ENCODE measurements around the gene C1orf94.
A peak's percentile ranks its signal among the peaks of the same experiment; 100 is the strongest.
"Not testable (repeated sequence)": the region's sequence is repeated elsewhere in the genome, so short reads cannot be mapped to it uniquely, and the experiment has no call there.

The C1orf94 gene

DNA sequence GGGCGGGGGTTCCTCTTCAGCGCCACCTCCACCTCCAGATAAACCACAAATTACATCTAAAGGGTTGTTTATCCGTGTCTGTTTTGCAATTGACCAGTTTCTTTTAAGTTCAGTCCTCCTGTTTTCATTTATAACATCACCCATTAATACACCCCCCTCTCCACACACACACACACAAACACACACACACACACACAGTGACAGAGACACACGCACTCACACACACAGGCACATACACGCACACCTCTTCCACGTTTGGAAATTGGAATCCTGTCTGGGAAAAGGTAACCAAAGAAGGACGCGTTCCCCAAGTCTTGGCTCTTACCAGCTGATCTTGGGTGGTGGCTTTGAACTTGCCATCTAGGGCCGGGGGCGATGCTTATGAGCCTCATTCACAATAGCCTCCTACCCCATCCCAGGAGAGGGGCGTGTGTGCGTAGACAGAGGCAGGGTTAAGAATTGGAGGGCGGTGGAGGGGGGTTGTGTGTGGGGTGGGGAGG lies 11.2 kb upstream of the C1orf94 start:
- DNase-seq, result no peak

DNA sequence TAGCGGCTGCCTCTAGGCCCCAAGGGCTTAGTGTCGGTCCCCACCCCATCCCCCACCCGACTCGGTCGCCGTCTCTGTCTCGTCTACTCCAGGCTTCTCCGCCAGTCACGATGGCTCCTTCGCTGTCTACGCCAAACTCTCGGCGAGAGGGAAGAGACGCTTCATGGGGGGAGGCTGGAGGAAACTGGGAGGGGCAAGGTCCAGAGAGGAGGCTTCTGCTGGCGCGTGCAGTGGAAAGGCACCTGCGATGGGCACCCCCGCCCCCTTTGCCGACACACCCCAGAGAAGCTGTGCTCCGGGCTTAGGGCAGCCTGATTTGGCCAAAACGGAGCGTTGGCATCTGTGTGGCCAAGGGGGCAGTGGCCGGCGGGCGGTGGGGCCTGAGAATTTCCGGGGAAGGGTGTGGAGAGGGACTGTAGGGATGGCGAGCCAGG lies 10.5 kb upstream of the C1orf94 start:
- no peak for DNase-seq

DNA sequence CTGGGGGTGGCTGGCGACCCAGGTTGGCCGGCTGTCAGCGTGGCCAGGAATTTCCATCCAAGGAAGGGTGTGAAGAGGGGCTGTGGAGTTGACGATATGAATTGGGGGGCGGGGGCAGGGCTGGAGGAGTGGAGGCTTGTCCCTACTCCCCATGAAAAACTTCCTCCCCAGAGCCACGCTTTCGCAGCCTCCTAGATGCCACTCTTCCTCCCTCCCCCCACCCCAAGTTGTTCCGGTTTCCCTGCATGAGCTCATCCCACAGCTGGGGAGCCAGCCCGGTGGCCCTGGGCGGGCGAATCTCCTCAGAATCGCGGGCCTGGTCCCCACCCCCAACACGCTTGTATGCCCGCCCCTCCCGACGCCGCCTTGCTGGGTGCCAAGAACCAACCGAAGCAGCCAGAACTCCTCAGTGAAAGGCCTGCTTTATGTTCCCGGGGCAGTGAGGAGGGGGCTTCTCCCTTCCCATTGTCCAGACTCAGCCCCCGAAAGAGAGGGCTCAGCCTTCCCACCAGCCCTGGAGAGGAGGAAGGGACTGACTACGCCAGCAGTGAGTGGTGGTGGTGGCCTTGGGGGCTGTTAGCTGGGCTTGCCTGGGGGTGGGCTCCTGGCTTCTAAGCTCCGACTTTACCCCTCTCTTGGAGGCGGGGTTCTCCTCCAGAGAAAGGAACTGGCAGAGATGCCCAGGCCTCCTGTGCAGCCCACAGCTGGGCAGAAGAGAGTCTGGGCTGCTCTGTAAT lies 9.9 kb upstream of the C1orf94 start:
- DNase-seq, result no peak

DNA sequence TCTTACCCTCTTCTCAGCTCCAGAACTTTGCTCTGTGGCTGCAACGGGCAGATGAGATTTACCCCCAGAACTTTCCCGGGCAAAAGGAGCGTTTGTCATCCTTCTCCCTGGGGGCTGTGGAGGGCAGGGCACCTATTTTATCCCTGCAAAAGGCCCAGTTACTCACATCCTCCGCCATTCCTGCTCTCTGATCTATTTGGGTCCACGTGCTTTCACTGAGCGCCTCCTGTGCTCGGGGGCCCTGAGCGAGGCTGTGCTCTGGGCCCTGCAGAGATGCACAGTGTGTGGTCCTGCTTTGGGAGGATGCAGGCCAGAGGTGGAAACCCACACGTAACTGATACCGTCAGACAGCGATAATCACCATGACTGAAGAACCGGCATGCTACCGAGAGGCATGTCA lies 9.3 kb upstream of the C1orf94 start:
- no peak for DNase-seq

DNA sequence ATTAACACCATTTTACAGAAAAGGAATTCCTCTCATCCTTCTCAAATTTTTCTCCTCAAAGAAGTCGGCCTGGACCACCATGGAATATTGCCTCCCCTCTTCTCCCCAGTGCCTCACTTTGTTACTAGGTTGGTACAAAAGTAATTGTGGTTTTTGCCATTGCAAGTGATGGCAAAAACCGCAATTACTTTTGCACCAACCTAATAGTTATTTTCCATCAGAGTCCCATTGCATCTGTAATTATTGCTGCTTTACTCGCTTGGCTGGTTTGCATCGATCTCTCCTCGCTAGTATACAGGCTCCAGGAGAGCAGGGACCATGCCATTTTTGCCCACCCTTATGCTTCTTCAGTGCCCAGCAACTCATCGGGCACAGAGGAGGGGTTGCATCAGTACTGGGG lies 963 bp upstream of the C1orf94 start:
- no peak for DNase-seq

DNA sequence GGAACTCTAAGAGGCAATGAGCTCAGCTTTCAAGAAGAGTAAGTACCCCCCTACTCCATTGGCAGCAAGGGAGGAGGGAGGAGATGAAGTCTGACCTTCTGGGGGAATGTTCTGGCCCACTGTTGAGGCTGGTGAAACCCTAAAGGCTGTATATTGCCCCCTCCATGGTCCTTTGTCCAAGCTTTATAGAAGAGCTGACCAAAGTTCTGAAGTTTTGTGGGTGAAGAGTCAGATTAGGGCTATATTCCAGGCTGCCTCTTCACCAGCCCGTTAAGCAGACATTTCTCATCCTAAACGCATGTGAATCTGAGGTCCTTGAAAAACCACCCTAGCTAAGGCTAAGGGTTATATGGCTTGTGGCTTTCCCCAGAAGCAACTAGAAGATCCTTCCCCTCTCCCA lies 1.4 kb downstream of the C1orf94 start:
- DNase-seq, result no peak

DNA sequence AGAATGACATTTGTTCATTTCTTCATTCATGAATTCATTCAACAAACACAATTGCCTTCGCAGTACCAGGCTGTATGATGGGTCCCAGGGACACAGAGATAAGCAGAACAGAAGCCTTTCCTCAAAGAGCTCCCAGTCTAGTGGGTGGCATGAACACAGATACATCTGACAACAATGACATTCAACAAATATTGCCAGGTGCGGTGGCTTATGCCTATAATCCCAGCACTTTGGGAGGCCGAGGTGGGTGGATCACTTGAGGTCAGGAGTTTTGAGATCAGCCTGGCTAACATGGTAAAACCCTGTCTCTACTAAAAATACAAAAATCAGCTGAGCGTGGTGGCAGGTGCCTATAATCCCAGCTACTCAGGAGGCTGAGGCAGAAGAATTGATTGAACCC lies 6.7 kb downstream of the C1orf94 start:
- not testable (repeated sequence) for DNase-seq

DNA sequence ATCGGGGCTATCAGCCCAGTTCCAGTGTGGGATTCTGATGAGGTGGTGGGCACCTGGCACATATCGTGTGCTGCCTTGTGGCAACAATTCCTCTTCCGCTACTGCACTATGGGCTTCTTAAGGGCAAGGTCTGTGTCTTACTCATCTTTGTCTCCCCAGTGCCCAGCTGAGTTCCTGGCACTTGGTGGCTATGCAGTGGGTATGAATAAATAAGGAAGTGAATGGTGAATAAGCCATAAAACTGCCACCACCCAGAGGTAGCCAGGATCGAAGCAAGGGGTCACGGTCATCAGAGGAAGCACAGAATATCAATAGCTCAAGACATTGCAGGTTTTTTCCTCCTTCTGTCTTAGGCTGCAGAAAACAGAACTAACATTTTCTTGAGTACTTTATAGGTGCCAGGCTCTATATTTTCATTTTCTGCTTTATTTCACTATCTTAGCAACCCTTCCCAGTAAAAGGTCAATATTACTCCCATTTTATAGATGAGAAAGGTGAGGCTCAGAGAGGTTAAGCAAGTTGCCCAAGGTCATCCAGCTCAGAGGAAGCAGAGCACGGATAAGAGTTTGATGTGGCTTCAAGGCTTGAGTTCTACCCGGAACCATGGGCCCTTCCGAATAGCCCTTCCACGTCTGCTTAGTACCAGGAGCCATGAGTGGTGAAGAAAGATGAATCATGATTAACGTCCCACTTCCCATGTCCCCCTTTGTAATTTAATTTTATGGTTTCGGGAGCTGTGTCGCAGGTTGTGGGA lies 10.2 kb downstream of the C1orf94 start:
- no peak for DNase-seq

DNA sequence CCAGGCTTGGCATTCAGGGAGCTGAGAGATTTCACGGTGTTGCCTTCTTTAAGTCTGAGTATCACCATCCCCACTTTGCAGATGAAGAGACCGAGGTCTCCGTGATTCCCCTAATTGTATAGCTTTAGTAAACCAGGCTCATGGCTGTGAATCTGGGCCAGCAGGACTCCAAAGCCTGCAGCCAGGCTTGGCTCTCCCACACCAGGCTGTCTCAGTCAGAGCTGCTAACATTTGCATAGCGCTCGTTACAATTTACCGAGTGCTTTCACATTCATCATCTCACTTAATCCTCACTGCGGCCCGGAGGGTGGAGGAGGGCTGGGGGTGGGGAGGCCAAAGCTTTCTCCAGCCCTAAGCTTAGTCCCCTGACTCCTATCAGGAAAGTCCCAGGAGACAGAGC lies 11.7 kb downstream of the C1orf94 start:
- DNase-seq, result no peak

DNA sequence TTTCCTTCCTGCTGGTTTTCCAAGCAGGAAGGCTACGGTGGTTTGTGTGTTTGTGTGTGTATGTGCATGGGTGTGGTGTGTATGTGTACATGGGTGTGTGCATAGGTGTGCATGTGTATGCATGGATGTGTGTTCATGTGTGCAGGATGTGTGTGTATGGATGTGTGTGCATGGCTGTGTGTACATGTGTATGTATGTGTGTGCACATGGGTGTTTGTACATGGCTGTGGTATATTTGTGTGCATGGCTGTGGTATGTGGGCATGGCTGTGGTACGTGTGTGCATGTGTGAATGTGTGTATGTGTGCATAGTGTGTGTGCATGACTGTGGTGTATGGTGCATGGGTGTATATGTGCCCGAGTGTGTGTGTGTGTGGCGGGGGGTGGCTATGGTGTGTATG lies 12.3 kb downstream of the C1orf94 start:
- DNase-seq, result no peak

DNA sequence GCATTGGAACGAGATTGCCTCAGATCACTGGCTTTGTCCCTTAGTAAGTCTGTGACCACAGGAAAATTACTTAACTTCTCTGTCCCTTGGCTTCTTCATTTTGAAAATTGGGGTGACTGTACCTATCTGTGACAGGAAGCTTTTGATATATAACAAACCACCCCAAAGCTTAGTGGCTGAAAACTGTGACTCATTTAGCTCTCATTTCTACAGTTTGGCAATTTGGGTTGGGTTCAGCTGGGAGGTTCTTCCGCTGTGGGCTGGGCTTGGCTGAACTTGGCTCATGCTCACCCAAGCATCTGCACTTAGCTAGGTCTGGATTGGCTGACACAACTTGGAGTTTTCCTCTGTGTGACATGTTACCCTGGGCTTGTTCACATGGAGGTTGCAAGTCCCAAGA lies 14.0 kb downstream of the C1orf94 start:
- peak; percentile 18 for DNase-seq

DNA sequence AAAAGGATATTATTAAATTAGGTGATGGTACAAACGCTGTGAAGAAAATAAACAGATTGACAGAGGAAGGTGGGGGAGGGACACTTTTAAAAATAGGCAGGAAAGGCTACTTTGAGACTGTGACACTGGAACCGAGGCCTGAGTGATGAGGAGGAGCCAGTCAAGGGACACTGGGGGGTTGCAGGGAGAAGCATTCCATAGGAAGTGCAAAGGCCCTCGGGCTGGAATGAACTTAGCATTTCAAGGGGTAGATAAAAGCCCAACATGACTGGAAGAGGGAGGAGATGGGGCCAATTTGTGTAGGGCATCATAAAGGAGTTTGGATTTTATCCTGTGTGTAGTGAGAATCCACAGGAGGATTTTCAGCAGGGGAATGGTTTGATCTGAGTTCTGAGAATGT lies 15.9 kb downstream of the C1orf94 start:
- no peak for DNase-seq

DNA sequence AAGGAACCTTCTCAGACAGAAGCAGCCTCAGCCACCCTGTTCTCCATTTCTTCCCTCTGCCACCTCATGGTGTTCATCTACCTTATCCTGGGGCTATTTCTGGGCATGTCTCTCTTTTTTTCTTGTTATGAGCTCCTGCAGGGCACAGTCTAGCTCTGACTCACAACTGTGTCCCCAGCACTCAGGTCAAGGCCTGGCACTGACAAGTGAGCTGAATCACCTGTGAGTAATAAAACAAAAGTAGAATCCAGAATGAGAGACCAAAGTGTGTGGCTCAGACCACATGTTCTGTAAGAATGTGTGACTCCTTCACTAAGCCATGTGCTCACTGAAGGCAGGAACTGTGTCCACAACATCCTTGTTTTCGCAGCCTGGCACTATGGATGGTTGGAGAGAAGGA lies 23.2 kb downstream of the C1orf94 start:
- DNase-seq, result peak; percentile 8

DNA sequence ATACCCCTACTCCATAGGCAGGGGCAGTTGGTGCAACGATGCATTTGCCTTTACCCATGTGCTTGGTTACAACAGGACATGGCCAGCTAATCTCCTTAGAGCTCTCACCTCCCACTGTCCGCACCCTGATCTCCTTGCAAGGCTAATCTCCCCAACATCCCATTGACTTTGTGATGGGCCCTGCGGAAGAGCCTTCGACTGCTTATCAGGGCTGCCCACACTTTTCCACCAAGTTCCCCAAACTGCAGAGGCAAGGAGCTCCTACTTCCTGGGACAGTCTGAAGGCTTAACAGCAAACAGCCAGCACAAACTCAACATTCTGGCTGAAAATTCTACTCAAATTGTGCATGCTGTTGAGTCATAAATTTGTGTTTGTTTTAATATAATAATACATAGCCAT lies 36.0 kb downstream of the C1orf94 start:
- DNase-seq, result no peak

DNA sequence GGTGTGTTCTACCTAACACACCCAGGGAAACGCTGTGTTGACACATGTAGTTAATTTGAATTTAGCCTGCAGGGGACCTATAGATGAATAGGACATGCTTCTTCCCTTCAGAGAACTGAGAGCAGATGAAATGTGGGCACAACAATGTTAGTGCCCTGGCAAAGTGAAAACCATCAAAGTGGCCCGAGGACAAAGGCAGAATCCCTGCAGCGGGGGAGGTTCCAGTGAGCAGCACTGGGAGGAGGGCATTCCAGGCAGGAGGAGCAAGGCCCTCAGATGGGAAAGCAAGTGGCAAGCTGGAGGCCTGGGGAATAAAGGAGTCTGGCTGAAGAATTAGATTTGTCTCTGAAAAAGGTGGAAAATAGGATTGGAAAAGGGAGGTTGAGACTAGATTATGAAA lies 37.2 kb downstream of the C1orf94 start:
- DNase-seq, result no peak

DNA sequence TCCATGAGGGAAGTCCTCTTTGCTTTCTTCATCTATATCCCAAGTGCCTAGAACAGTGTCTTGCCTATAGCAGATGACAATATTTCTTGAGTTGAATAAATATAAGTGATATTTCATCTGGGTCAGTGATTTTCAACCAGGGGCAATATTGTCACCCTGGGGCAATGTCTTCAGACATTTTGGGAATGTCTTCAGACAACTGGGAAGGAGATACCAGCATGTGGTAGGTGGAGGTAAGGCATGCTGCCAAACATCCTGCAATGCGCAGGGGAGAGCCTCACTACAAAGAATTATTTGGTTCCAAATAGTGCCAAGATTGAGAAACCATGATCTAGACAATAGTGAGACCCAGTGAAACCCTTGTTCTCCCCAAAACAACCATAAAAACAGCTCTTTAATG lies 54.7 kb downstream of the C1orf94 start:
- no peak for DNase-seq

DNA sequence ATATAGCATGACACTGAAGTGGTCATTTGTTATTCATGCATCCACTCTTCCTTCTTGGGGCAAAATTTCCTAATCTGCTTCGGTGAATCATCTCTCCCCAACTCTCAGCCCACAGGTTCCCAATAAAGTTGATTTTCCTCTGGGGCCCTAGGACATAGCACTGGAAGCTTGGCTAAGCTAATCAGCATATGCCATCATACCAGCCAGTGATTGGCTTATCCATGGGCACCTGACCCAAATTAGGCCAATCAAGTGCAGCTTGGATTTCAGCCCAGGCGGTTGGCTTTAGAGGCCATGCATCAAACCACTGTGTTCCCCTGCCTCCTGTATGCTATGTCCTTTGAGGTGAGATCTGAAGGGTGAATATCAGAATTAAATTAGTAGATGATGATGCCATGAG lies 58.9 kb downstream of the C1orf94 start:
- DNase-seq, result no peak

DNA sequence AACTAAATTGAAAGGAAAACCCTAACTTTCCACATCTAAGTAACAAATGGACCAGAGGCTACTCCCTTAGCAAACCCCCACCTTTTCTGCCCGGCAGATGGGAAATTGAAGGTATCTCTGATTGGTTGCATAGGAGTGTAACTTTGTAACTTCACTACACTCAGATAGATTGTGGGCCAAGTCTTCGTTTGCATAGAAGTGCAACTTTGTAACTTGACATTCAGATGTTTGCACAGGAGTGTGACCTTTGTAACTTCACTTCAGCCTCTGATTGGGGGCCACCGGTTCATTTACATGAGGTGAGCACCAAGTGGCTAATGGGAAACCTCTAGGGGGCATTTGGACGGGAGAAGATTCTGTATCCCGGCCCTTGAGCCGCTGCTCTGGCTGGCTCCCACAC lies 59.4 kb downstream of the C1orf94 start:
- no peak for DNase-seq

DNA sequence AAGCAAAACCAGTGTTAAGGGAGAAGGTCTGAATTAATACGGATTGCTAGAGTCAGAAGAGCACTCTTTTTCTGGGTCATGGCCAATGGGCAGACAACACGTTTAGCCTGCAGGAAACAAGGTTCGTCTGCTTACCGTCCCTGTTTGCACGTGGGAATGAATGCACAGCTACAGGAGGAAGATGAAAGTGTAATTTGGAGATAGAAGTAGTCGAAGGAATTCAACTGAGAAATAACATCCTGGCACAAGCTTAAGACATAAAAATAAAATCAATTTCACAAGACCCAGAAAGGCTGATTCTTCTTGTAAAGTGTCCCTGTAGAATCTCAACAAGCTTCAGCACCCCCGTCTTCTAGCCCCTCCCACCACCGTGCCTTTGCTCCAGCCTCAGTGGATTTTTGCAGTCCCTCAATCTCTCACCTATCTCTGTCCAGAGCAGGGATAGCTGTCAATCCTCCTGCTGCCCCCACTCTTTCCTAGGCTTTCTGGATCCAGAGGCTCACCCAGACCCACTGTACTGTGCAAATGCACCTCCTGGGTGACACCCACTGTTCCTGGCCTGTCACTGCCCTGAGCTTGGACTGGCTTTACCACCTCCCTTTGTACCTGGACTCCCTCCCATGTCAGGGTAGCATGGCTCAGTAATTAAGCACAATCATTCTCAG lies 60.6 kb downstream of the C1orf94 start:
- DNase-seq, result no peak

DNA sequence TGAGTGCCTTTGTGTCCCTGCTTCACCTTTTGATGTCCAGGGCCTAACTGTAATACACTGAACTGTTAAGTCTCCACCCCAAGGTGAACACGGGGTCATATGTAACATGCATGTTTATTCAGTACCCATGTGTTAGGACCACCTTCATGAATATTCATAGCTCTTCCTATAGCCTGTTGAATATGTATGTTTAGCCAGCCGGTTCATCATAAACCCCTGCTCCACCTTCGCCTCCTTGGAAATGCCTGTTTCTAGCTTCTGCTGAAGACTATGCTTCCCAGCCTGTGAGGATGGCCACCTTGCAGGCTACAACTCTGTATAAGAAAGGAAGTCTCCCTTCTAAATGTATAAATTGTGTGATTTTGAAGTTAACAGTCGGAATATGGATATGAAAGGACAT lies 69.3 kb downstream of the C1orf94 start:
- no peak for DNase-seq

DNA sequence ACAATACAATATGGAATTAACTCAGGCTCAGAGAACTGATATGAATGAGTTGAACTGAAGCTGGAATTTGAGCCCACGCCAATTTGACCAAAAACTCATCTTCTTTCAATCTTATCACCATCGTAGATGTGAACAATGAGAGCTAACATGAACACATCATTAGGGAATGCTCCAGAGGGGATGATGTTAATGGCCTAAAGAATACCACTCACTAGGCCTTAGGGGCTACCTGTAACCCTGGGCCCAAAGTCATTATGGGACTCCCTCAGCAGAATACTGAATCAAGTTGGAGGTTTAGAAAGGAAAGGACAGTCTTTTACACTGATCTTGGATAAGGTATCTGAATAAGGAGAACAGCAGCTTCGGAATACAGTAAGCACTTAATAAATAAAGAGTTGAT lies 73.6 kb downstream of the C1orf94 start:
- no peak for DNase-seq

DNA sequence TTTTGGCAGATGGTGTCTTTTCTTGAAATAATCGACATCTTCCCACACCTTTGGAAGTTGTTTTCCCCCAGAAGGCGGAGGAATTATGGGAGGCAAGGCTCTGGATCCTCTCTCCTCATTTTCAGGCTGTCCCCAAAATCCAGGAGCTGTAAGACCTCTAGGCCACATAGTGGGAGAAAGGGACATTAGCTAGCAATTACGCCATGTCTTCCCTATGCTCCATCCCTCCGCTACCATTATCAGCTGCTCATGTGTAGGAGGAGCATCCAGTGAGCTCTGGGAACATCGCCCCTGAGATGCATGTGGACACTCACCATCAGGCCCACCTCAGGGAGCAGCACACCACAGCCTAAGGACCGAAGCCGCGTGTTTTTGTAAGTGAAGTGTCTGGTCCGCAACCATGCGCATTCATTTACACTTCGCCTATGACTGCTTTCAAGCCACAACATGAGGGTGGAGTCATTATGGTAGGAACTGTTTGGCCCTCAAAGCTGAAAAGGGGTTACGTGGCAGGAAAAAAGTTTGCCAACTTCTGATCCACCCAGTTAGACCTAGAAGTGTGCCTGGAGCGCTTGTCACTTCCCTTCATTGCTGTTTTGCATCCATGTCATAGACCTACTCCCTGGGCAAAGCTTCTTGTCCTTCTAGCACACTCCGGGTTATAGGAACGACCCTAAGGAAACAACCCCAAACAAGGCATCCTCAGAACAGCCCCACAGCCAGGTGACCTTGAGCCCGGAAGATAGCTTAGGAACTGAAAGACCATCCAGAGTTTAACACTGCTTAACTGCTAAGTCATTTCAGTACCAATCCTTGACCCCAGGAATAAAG lies 85.5 kb downstream of the C1orf94 start:
- DNase-seq, result no peak

DNA sequence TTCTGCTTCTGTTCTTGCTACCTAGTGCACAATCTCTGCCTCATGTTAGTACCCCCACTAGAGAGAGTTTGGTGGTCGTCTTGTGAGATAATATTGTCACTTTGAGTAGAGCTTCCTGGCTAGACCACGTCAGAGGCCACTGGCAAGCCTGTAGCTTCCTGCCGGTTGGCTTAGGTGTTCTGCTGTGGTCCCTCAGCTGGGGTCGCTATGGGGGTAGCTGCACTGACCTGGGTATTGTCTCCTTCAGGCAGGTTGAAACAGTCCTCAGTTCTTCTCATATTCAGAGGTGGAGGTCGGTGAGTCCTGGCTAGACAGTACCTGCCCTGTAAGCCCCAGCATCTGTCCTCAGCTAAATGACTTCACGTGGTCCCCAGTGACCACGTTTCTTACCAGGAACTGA lies 86.2 kb downstream of the C1orf94 start:
- no peak for DNase-seq

Measured in activated CD4-positive, alpha-beta T cell treated with anti-CD3 and anti-CD28 coated beads, Interleukin-10, Interleukin-2, amounts not matched to agents 100 ng/mL and 50 ng/mL, durations not matched to agents 16 hours and 8 hours (primary cell).